HepG2 (cell line): ENCODE measurements around the gene BEST2. TPM values are rescaled to one million over a fixed set of nuclear protein-coding genes. Genes with fewer than 3 reads are reported as not detected.

ENCODE experiments used
- EP300 ChIP-seq, 3 experiments: sonication (generic) in 1 of 3; formaldehyde crosslinking in 1 of 3; IDR thresholded peaks; 2 replicates each; pipeline versions ENCODE4 v1.5.1 to v1.6.1; 2011 to 2020; ENCODE audit warnings: low read depth in 2 of 3, low read length in 2 of 3, borderline replicate concordance in 1 of 3, improper control_type of control experiment in 1 of 3, mild to moderate bottlenecking in 1 of 3, missing genetic modification reagents in 1 of 3, moderate library complexity in 1 of 3
- HNF4G ChIP-seq, 2 experiments: sonication (generic) in 1 of 2; formaldehyde crosslinking in 1 of 2; IDR thresholded peaks; 2 replicates each; pipeline versions ENCODE4 v1.4.0 to v1.6.1; 2011 to 2020; ENCODE audit warnings: borderline replicate concordance in 2 of 2, low read depth in 2 of 2, mild to moderate bottlenecking in 2 of 2, low read length in 1 of 2, missing genetic modification reagents in 1 of 2, moderate library complexity in 1 of 2
- IKZF5 ChIP-seq: IDR thresholded peaks from 2 replicates; pipeline ENCODE4 v1.6.1; 2018; ENCODE audit warnings: missing genetic modification reagents, mild to moderate bottlenecking, missing compliant biosample characterization
- KDM5A ChIP-seq: fragments of 200-600 bp; sonication (generic); IDR thresholded peaks from 2 replicates; pipeline ENCODE4 v1.7.0; 2018; ENCODE audit warnings: antibody characterized with exemption, mild to moderate bottlenecking, low read length, borderline replicate concordance
- NFAT5 ChIP-seq: sonication (generic); formaldehyde crosslinking; IDR thresholded peaks from 2 replicates; pipeline ENCODE4 v1.4.0; 2020; ENCODE audit warnings: missing genetic modification reagents
- NONO ChIP-seq, 2 experiments: fragments of 450-650 bp in 1 of 2; sonication (generic) in 1 of 2; formaldehyde crosslinking in 1 of 2; IDR thresholded peaks in 1 of 2; conservative IDR thresholded peaks in 1 of 2; 2 replicates each; pipeline versions ENCODE4 v1.6.1 to v1.8.0; 2017 to 2022; ENCODE audit warnings: mild to moderate bottlenecking in 1 of 2, missing genetic modification reagents in 1 of 2, moderate library complexity in 1 of 2
- PHF8 ChIP-seq: sonication (generic); formaldehyde crosslinking; IDR thresholded peaks from 2 replicates; pipeline ENCODE4 v1.5.0; 2020; ENCODE audit warnings: missing genetic modification reagents
- STAT5B ChIP-seq: sonication (generic); formaldehyde crosslinking; IDR thresholded peaks from 2 replicates; pipeline ENCODE4 v1.4.0; 2020; ENCODE audit warnings: missing genetic modification reagents
- STAT6 ChIP-seq: sonication (generic); formaldehyde crosslinking; IDR thresholded peaks from 2 replicates; pipeline ENCODE4 v1.4.0; 2020; ENCODE audit warnings: missing genetic modification reagents, mild to moderate bottlenecking, borderline replicate concordance
- TOPORS ChIP-seq: sonication (generic); formaldehyde crosslinking; IDR thresholded peaks from 2 replicates; pipeline ENCODE4 v1.8.0; 2023; ENCODE audit warnings: mild to moderate bottlenecking, missing genetic modification reagents
- ZBTB33 ChIP-seq: sonication (generic); formaldehyde crosslinking; IDR thresholded peaks from 2 replicates; pipeline ENCODE4 v1.4.0; 2020; ENCODE audit warnings: missing genetic modification reagents
- ZNF362 ChIP-seq: sonication (generic); formaldehyde crosslinking; IDR thresholded peaks from 2 replicates; pipeline ENCODE4 v1.4.0; 2020; ENCODE audit warnings: missing genetic modification reagents, mild to moderate bottlenecking, borderline replicate concordance
- polyA plus RNA-seq, 8 experiments: library from polyadenylated mRNA; depleted of rRNA in 3 of 8; stranded (reverse) in 7 of 8; unstranded in 1 of 8; fragments of >200 nt; fragmentation: Illumina TruSeq in 4 of 8; extraction: Trizol in 4 of 8; gene quantifications; 2 replicates each; pipeline versions ENCODE4 v1.2.1 to v1.2.3, GENCODE V29; 2011 to 2016; ENCODE audit warnings: low read depth in 4 of 8, missing spikeins in 1 of 8, mixed read lengths in 1 of 8; ENCODE audit not compliant: insufficient read depth in 1 of 8
- total RNA-seq, 5 experiments: library from RNA; depleted of rRNA; stranded (reverse); fragments of >200 nt; fragmentation: Illumina TruSeq; extraction: Trizol; gene quantifications; 2 replicates each; pipeline ENCODE4 v1.2.3, GENCODE V29; 2016; ENCODE audit warnings: low read depth in 1 of 5

BEST2 gene
- total and polyA plus RNA-seq, 2 of the 13 experiments (the other 11 are each of a cell fraction or from before 2014, with no cell fraction given), result not detected

GRCh38 chr19:12793290-12794195 lies 42.0 kb downstream of the BEST2 start (continued):
- TF ChIP-seq TOPORS (CRISPR knock-in tag) (no peak), PHF8 (CRISPR knock-in tag) (peak; percentile 60), EP300 (IDR thresholded peaks at IDR 0.05; ENCODE audit: low read depth in 2 of 2, low read length in 2 of 2) (peak in 1 of 2 experiments; percentile 61; a peak in 3 of 4 replicates), EP300 (CRISPR knock-in tag; IDR thresholded peaks at IDR 0.05; ENCODE audit: borderline replicate concordance) (0 out of 2 replicates have a peak, but pooled peaks have one; percentile 49), KDM5A (no peak), STAT5B (CRISPR knock-in tag) (no peak), NFAT5 (no peak), HNF4G (IDR thresholded peaks at IDR 0.05; ENCODE audit: borderline replicate concordance, low read depth, low read length) (peak; percentile 33; the same call in 1 of the 2 replicates), HNF4G (CRISPR knock-in tag; IDR thresholded peaks at IDR 0.05; ENCODE audit: borderline replicate concordance, low read depth) (peak; percentile 43; the same call in 1 of the 2 replicates), ZBTB33 (CRISPR knock-in tag) (0 out of 2 replicates have a peak, but pooled peaks have one; percentile 6), IKZF5 (CRISPR knock-in tag) (no peak; the same call in none of the 2 replicates), NONO (IDR thresholded peaks at IDR 0.05) (no peak), NONO (CRISPR knock-in tag; conservative IDR thresholded peaks at IDR 0.05) (peak; percentile 59), STAT6 (no peak), ZNF362 (peak; percentile 39; the same call in 1 of the 2 replicates)
